SJCRH30 (cell line): ENCODE measurements around the gene LSAMP. TPM values are rescaled to one million over a fixed set of nuclear protein-coding genes. Genes with fewer than 3 reads are reported as not detected.
"Not testable (repeated sequence)": the region's sequence is repeated elsewhere in the genome, so short reads cannot be mapped to it uniquely, and the experiment has no call there.

Experiments
- DNase-seq, 2 experiments: peaks; one replicate each; pipeline ENCODE4 v3.0.0-alpha.2; 2015 to 2020
- H3K27ac ChIP-seq: fragments of 250-450 bp; sonication (Bioruptor Pico); 2 replicates; pipeline ENCODE4 v1.5.1; 2020; ENCODE audit warnings: mild to moderate bottlenecking, moderate library complexity
- H3K27me3 ChIP-seq: fragments of 250-450 bp; sonication (Bioruptor Pico); 2 replicates; pipeline ENCODE4 v1.5.1; 2020; ENCODE audit warnings: mild to moderate bottlenecking, moderate library complexity
- H3K36me3 ChIP-seq: fragments of 250-450 bp; sonication (Bioruptor Pico); 2 replicates; pipeline ENCODE4 v1.5.1; 2020; ENCODE audit warnings: mild to moderate bottlenecking, moderate library complexity
- H3K4me1 ChIP-seq: fragments of 250-450 bp; sonication (Bioruptor Pico); 2 replicates; pipeline ENCODE4 v1.5.1; 2020; ENCODE audit warnings: mild to moderate bottlenecking, moderate library complexity
- H3K4me3 ChIP-seq: fragments of 250-450 bp; sonication (Bioruptor Pico); 2 replicates; pipeline ENCODE4 v1.5.1; 2020; ENCODE audit warnings: mild to moderate bottlenecking, moderate library complexity
- H3K9me3 ChIP-seq: fragments of 250-450 bp; sonication (Bioruptor Pico); replicated peaks from 2 replicates; pipeline ENCODE4 v1.5.1; 2020; ENCODE audit warnings: mild to moderate bottlenecking, moderate library complexity
- total RNA-seq: library from RNA; depleted of rRNA; stranded (reverse); fragments of >200 nt; shearing (Covaris generic); gene quantifications from 2 replicates; pipeline ENCODE4 v1.2.3, GENCODE V29; 2014

Gene LSAMP
- total RNA-seq, 1 experiment from 2014 or later: 0.02 TPM

GRCh38 chr3:116238846-116239565 lies 206.3 kb downstream of the LSAMP start:
- no peak for DNase-seq
- Histone ChIP-seq H3K27ac (no peak overlapping the region), H3K27me3 (no peaks in the 10 kb centered on the region), H3K9me3 (no peaks in the 10 kb centered on the region), H3K4me1 (no peaks in the 10 kb centered on the region), H3K4me3 (no peak overlapping the region), H3K36me3 (no peaks in the 10 kb centered on the region)

- H3K9me3 ChIP-seq: no peaks in the 10 kb centered on the region
- H3K4me3 ChIP-seq: no peak overlapping the region
- no peaks in the 10 kb centered on the region for H3K4me1 ChIP-seq
- DNase-seq: no peak
- no peaks in the 10 kb centered on the region for H3K27me3 ChIP-seq
- no peak overlapping the region for H3K27ac ChIP-seq
- no peaks in the 10 kb centered on the region for H3K36me3 ChIP-seq
Measured at GRCh38 chr3:116233711-116234357, 211.5 kb downstream of the LSAMP start.

GRCh38 chr3:116230431-116231020 lies 214.8 kb downstream of the LSAMP start:
- no peak for DNase-seq
- H3K9me3 ChIP-seq: no peaks in the 10 kb centered on the region
- H3K4me1 ChIP-seq: no peaks in the 10 kb centered on the region
- H3K27ac ChIP-seq: no peak overlapping the region
- 0 out of 2 replicates have a peak, but pooled peaks cover 3% of the 10 kb centered on the region for H3K27me3 ChIP-seq
- H3K4me3 ChIP-seq: no peak overlapping the region
- H3K36me3 ChIP-seq: no peaks in the 10 kb centered on the region

GRCh38 chr3:116226266-116226665 lies 219.0 kb downstream of the LSAMP start:
- Histone ChIP-seq H3K36me3 (no peaks in the 10 kb centered on the region), H3K4me1 (no peaks in the 10 kb centered on the region)

GRCh38 chr3:116216761-116217160 lies 228.5 kb downstream of the LSAMP start:
- Histone ChIP-seq H3K27ac (no peak overlapping the region), H3K4me3 (no peak overlapping the region), H3K36me3 (no peaks in the 10 kb centered on the region), H3K9me3 (no peaks in the 10 kb centered on the region), H3K4me1 (no peaks in the 10 kb centered on the region), H3K27me3 (no peaks in the 10 kb centered on the region)
- no peak for DNase-seq

More at GRCh38 chr3:116226266-116226665, 219.0 kb downstream of the LSAMP start:
- no peak overlapping the region for H3K4me3 ChIP-seq
- H3K9me3 ChIP-seq: no peaks in the 10 kb centered on the region
- DNase-seq: no peak
- 0 out of 2 replicates have a peak, but pooled peaks cover 3% of the 10 kb centered on the region for H3K27me3 ChIP-seq
- no peak overlapping the region for H3K27ac ChIP-seq

- DNase-seq: no peak
- H3K4me3 ChIP-seq: no peak overlapping the region
- no peak overlapping the region for H3K27ac ChIP-seq
- no peaks in the 10 kb centered on the region for H3K4me1 ChIP-seq
- H3K36me3 ChIP-seq: no peaks in the 10 kb centered on the region
- H3K9me3 ChIP-seq: no peaks in the 10 kb centered on the region
- no peaks in the 10 kb centered on the region for H3K27me3 ChIP-seq
Measured at GRCh38 chr3:116211901-116212300, 233.4 kb downstream of the LSAMP start.

- not testable (repeated sequence) for H3K4me3 ChIP-seq, H3K36me3 ChIP-seq, DNase-seq
Measured at GRCh38 chr3:116208830-116209229, 236.5 kb downstream of the LSAMP start.

GRCh38 chr3:116200956-116201690 lies 244.2 kb downstream of the LSAMP start:
- Histone ChIP-seq H3K27ac (no peak overlapping the region), H3K27me3 (no peaks in the 10 kb centered on the region), H3K9me3 (no peaks in the 10 kb centered on the region), H3K4me3 (no peak overlapping the region), H3K4me1 (no peaks in the 10 kb centered on the region), H3K36me3 (no peaks in the 10 kb centered on the region)
- no peak for DNase-seq

More at GRCh38 chr3:116208830-116209229, 236.5 kb downstream of the LSAMP start:
- H3K9me3 ChIP-seq, H3K27ac ChIP-seq, H3K4me1 ChIP-seq, H3K27me3 ChIP-seq: not testable (repeated sequence)

GRCh38 chr3:116199063-116199462 lies 246.2 kb downstream of the LSAMP start:
- Histone ChIP-seq H3K4me3 (no peak overlapping the region), H3K27ac (no peak overlapping the region), H3K27me3 (no peaks in the 10 kb centered on the region), H3K4me1 (no peaks in the 10 kb centered on the region), H3K9me3 (no peaks in the 10 kb centered on the region), H3K36me3 (no peaks in the 10 kb centered on the region)
- no peak for DNase-seq

GRCh38 chr3:116198087-116198486 lies 247.2 kb downstream of the LSAMP start:
- DNase-seq: no peak
- Histone ChIP-seq H3K4me3 (no peak overlapping the region), H3K27me3 (no peaks in the 10 kb centered on the region), H3K4me1 (no peaks in the 10 kb centered on the region), H3K27ac (no peak overlapping the region), H3K36me3 (no peaks in the 10 kb centered on the region), H3K9me3 (no peaks in the 10 kb centered on the region)

- Histone ChIP-seq H3K27me3 (no peaks in the 10 kb centered on the region), H3K9me3 (no peaks in the 10 kb centered on the region), H3K4me1 (peaks cover 5% of the 10 kb centered on the region; the same call in 1 of the 2 replicates), H3K36me3 (no peaks in the 10 kb centered on the region), H3K4me3 (no peak overlapping the region), H3K27ac (no peak overlapping the region)
- DNase-seq: no peak
Measured at GRCh38 chr3:116192464-116192863, 252.8 kb downstream of the LSAMP start.

GRCh38 chr3:116191409-116191808 lies 253.9 kb downstream of the LSAMP start:
- no peaks in the 10 kb centered on the region for H3K27me3 ChIP-seq
- H3K36me3 ChIP-seq: no peaks in the 10 kb centered on the region
- no peaks in the 10 kb centered on the region for H3K9me3 ChIP-seq
- no peak overlapping the region for H3K27ac ChIP-seq
- DNase-seq: peak in 1 of 2 experiments; percentile 20
- peaks cover 6% of the 10 kb centered on the region; the same call in 1 of the 2 replicates for H3K4me1 ChIP-seq
- H3K4me3 ChIP-seq: no peak overlapping the region

- Histone ChIP-seq H3K27ac (no peak overlapping the region), H3K4me1 (peaks cover 6% of the 10 kb centered on the region; the same call in 1 of the 2 replicates), H3K9me3 (no peaks in the 10 kb centered on the region), H3K36me3 (no peaks in the 10 kb centered on the region), H3K27me3 (no peaks in the 10 kb centered on the region), H3K4me3 (no peak overlapping the region)
- DNase-seq: no peak
Measured at GRCh38 chr3:116190095-116190494, 255.2 kb downstream of the LSAMP start.

- peak; percentile 45 to 73 for DNase-seq
- Histone ChIP-seq H3K4me1 (peaks cover 6% of the 10 kb centered on the region; the same call in 1 of the 2 replicates), H3K27me3 (no peaks in the 10 kb centered on the region), H3K9me3 (no peaks in the 10 kb centered on the region), H3K4me3 (no peak overlapping the region), H3K27ac (no peak overlapping the region), H3K36me3 (no peaks in the 10 kb centered on the region)
Measured at GRCh38 chr3:116188231-116188785, 257.0 kb downstream of the LSAMP start.
